Coronary artery (tissue), 2 donors: Measurements from ENCODE around the gene TNS2.

ENCODE experiments used
- DNase-seq: peaks from one replicate; pipeline ENCODE4 v3.0.0-alpha.2; 2017; ENCODE audit warnings: low spot score
- H3K27ac ChIP-seq, 2 donors: fragments of 200-600 bp; sonication (generic); one replicate each; pipeline ENCODE4 v1.5.1; 2016 to 2019
- H3K4me3 ChIP-seq: fragments of 200-600 bp; sonication (generic); 2 replicates; pipeline ENCODE4 v1.5.1; 2016; ENCODE audit warnings: mild to moderate bottlenecking, moderate library complexity
- CTCF ChIP-seq: fragments of 200-600 bp; sonication (generic); IDR thresholded peaks from one replicate; pipeline ENCODE4 v1.5.1; 2019; ENCODE audit warnings: antibody characterized with exemption

Gene TNS2

GRCh38 chr12:53049571-53050318 is at the start of gene TNS2:
TNS2 (plus strand) TSS chr12:53050065; CDS start chr12:53050186, 121 bp downstream.
- H3K4me3 ChIP-seq = peak within 1 kb of the TSS; percentile 85
- TF ChIP-seq CTCF = no peak
- peak within 1 kb of the TSS; percentile 95 to 97 for H3K27ac ChIP-seq
- peak; percentile 94 for DNase-seq

GRCh38 chr12:53004178-53004577 is 45.7 kb upstream of the TNS2 start:
- H3K4me3 ChIP-seq = no peak overlapping the region
- no peak overlapping the region for H3K27ac ChIP-seq
- DNase-seq = no peak
- no peak for TF ChIP-seq CTCF

GRCh38 chr12:53004582-53004981 is 45.3 kb upstream of the TNS2 start:
- Histone ChIP-seq H3K27ac (no peak overlapping the region), H3K4me3 (no peak overlapping the region)
- no peak for TF ChIP-seq CTCF
- DNase-seq = no peak

- peak overlapping the region; percentile 86 to 94 for H3K27ac ChIP-seq
- no peak for TF ChIP-seq CTCF
- peak; percentile 76 for DNase-seq
- peak overlapping the region; percentile 78 for H3K4me3 ChIP-seq
Observed at GRCh38 chr12:53005215-53005985, 44.5 kb upstream of the TNS2 start.

- peak within 1 kb of the TSS; percentile 78 for H3K4me3 ChIP-seq
- TF ChIP-seq CTCF = no peak
- peak within 1 kb of the TSS; percentile 86 to 94 for H3K27ac ChIP-seq
- DNase-seq = peak; percentile 100
Observed at GRCh38 chr12:53005986-53006809, 43.7 kb upstream of the TNS2 start, which contains the start of gene EIF4B. EIF4B (plus strand) TSS chr12:53006456; CDS start chr12:53006484, 28 bp downstream.

- Histone ChIP-seq H3K27ac (peak overlapping the region; percentile 86 to 94), H3K4me3 (peak overlapping the region; percentile 78)
- TF ChIP-seq CTCF = no peak
- DNase-seq = peak; percentile 83
Observed at GRCh38 chr12:53006810-53007309, 43.0 kb upstream of the TNS2 start.
